Measurements from ENCODE around the gene SMIM24. TPM values are rescaled to one million over a fixed set of nuclear protein-coding genes. Genes with fewer than 3 reads are reported as not detected.

Gene SMIM24
- total and polyA plus RNA-seq, 2 donors (not counting 1 experiment from before 2014, with no cell fraction given): not detected

DNA sequence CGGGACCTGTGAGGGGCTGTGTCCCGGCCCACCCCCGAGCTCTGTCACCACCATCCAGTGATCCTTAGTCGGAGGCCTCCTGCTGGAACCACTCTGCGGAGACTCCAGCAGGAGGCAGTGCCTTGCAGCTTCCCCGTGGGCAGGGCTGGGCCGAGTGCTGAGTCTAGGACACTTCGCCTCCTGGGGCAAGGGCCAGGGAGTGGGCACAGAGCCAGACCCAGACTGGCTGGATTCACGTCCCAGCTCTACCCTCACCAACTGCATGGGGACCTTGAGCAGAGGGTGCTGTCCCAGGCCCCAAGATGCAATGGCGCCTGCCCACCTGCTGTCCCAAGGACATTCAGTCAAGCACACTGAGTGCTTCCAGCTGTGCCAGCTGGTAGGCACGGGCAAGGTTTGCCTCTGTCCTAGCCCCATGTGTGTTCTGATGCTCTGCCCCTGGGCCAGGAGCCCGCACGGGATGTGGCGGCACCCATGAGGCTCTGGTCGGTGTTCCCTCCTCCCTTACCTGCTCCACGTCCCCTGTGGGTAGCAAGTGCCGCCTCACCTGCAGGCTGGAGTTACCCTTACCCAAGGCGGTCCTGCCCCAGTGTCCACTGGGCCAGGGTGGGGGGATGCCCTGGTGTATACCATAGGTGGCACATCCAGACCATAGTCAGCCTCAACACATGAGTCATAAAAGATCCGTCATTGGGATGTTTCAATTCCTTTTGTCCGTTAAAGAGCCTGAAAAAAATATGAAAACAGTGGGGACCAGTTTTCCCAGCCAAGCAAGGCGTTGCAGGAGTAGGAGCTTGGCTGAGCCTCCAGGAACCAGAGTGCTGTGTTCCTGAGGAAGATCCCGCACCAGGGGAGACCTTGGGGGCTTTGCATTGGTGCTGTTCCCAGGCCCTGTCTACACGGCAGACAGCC is 33.2 kb upstream of the SMIM24 start:
- H3K27me3 Mint-ChIP-seq: no peaks in the 10 kb centered on the region
- H2AFZ ChIP-seq (ENCODE audit: insufficient read depth, low read depth, low read length, poor library complexity, severe bottlenecking): no peak overlapping the region
- H3K4me1 Mint-ChIP-seq: peaks cover 57% of the 10 kb centered on the region
- H4K20me1 ChIP-seq (ENCODE audit: control insufficient read depth, insufficient read depth, low read length, poor library complexity, severe bottlenecking): peaks cover 91% of the 10 kb centered on the region
- ChIA-PET POLR2A (no interaction called here), CTCF (no interaction called here)
- no peak for ATAC-seq (ENCODE audit: low read depth)
- WGBS (ENCODE audit: insufficient coverage): 95% methylated on average over 22 of the region's 23 CpGs
- no peak for DNase-seq
- H3K4me3 ChIP-seq (ENCODE audit: control extremely low read depth in 1 of 5, extremely low read depth in 1 of 5, insufficient read depth in 1 of 5, low read depth in 2 of 5, low read length in 4 of 5): no peak overlapping the region
- H3K9ac ChIP-seq (ENCODE audit: low read length): no peak overlapping the region
- H3K27ac Mint-ChIP-seq: peak overlapping the region; percentile 32
- peaks cover 98% of the 10 kb centered on the region for H3K79me2 ChIP-seq (ENCODE audit: control insufficient read depth, insufficient read depth, low read length)
- TF ChIP-seq EZH2 (IDR thresholded peaks at IDR 0.05; ENCODE audit: borderline replicate concordance, insufficient read depth, low read depth, low read length, poor library complexity, severe bottlenecking) (no peak), CTCF (IDR thresholded peaks at IDR 0.05) (no peak)
- intact Hi-C loops (cut with micrococcal nuclease): no loop called here
- H3K9me3 Mint-ChIP-seq (ENCODE audit: insufficient read depth): no peaks in the 10 kb centered on the region
- peaks cover 10 to 27% of the 10 kb centered on the region in 2 donors for H3K4me1 ChIP-seq (ENCODE audit: control insufficient read depth in 2 of 2, insufficient read depth in 2 of 2, low read length in 2 of 2)
- peaks cover 0 to 5% (median 0%) of the 10 kb centered on the region in 3 donors for H3K9me3 ChIP-seq (ENCODE audit: control extremely low read depth in 1 of 3, control insufficient read depth in 2 of 3, insufficient read depth in 1 of 3, low read length in 2 of 3)
- peaks cover 0 to 39% of the 10 kb centered on the region in 2 experiments for H3K36me3 ChIP-seq (replicated peaks in 1 of 2; ENCODE audit: control extremely low read depth in 1 of 2, control insufficient read depth in 1 of 2, extremely low read depth in 1 of 2, insufficient read depth in 2 of 2, low read length in 1 of 2)
- H3K27me3 ChIP-seq (replicated peaks in 1 of 4; ENCODE audit: control extremely low read depth in 1 of 4, control insufficient read depth in 3 of 4, insufficient read depth in 4 of 4, low read length in 3 of 4): no peaks in the 10 kb centered on the region
- H3K27ac ChIP-seq (ENCODE audit: low read length in 2 of 2): no peak overlapping the region
- no peak overlapping the region for H3K4me3 Mint-ChIP-seq
- no peak overlapping the region for H3K4me2 ChIP-seq (replicated peaks; ENCODE audit: low read depth, low read length, poor library complexity, severe bottlenecking)

DNA sequence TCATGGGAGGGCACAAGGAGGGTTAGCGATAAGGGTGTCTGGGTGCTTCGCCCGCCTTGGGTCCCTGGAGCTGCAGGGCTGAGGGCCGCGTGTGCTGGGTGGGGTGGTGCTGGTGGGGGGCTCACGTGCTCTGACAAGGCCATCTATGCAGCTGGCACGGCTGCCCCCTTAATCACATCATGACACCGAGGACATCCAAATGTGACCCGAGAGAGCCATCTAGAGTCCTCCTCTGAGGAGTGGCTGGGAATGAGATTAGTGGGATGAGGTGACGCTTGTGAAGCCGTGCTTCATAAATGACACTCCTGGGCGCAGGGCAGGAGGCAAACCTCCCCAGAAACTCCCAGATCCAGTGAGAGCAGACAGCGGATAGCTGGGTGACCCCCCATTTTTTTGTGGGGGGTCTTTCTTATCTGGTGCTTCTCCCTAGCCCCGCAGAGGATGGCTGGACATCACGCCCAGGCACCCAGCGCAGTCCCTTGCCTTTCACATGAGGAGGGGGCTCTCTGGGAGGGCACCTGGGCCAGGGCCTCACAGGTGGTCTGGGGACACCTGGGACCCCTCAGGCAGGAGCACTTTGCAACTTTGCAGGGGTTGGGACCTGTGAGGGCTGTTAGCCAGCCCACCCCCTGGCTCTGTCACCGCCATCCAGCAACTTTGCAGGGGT is 32.4 kb upstream of the SMIM24 start:
- WGBS (ENCODE audit: insufficient coverage): 96% methylated on average over 9 of the region's 17 CpGs
- Histone ChIP-seq H3K27ac (ENCODE audit: low read length in 2 of 2) (no peak overlapping the region), H3K36me3 (replicated peaks in 1 of 2; ENCODE audit: control extremely low read depth in 1 of 2, control insufficient read depth in 1 of 2, extremely low read depth in 1 of 2, insufficient read depth in 2 of 2, low read length in 1 of 2) (peaks cover 0 to 39% of the 10 kb centered on the region in 2 experiments), H2AFZ (ENCODE audit: insufficient read depth, low read depth, low read length, poor library complexity, severe bottlenecking) (no peak overlapping the region), H3K79me2 (ENCODE audit: control insufficient read depth, insufficient read depth, low read length) (peaks cover 98% of the 10 kb centered on the region), H3K4me2 (replicated peaks; ENCODE audit: low read depth, low read length, poor library complexity, severe bottlenecking) (no peak overlapping the region), H3K9ac (ENCODE audit: low read length) (no peak overlapping the region), H3K4me3 (ENCODE audit: control extremely low read depth in 1 of 5, extremely low read depth in 1 of 5, insufficient read depth in 1 of 5, low read depth in 2 of 5, low read length in 4 of 5) (no peak overlapping the region), H3K4me1 (ENCODE audit: control insufficient read depth in 2 of 2, insufficient read depth in 2 of 2, low read length in 2 of 2) (peaks cover 11 to 23% of the 10 kb centered on the region in 2 donors), H3K27me3 (replicated peaks in 1 of 4; ENCODE audit: control extremely low read depth in 1 of 4, control insufficient read depth in 3 of 4, insufficient read depth in 4 of 4, low read length in 3 of 4) (no peaks in the 10 kb centered on the region), H4K20me1 (ENCODE audit: control insufficient read depth, insufficient read depth, low read length, poor library complexity, severe bottlenecking) (peaks cover 91% of the 10 kb centered on the region), H3K9me3 (ENCODE audit: control extremely low read depth in 1 of 3, control insufficient read depth in 2 of 3, insufficient read depth in 1 of 3, low read length in 2 of 3) (peaks cover 0 to 5% (median 0%) of the 10 kb centered on the region in 3 donors)
- POLR2A ChIA-PET: no interaction called here
- ATAC-seq (ENCODE audit: low read depth) (no peak), DNase-seq (no peak)
- no peak overlapping the region for H3K4me3 Mint-ChIP-seq
- CTCF ChIA-PET: no interaction called here
- H3K4me1 Mint-ChIP-seq: peaks cover 58% of the 10 kb centered on the region
- no peaks in the 10 kb centered on the region for H3K9me3 Mint-ChIP-seq (ENCODE audit: insufficient read depth)
- H3K27ac Mint-ChIP-seq: no peak overlapping the region
- intact Hi-C loops (cut with micrococcal nuclease): no loop called here
- TF ChIP-seq CTCF (IDR thresholded peaks at IDR 0.05): no peak
- TF ChIP-seq EZH2 (IDR thresholded peaks at IDR 0.05; ENCODE audit: borderline replicate concordance, insufficient read depth, low read depth, low read length, poor library complexity, severe bottlenecking): no peak
- no peaks in the 10 kb centered on the region for H3K27me3 Mint-ChIP-seq

All from B cell (primary cell).